ENCODE measurements around the gene SNAPC2. TPM values are rescaled to one million over a fixed set of nuclear protein-coding genes. Genes with fewer than 3 reads are reported as not detected.

The SNAPC2 gene
- total RNA-seq, 6 experiments from 2014 or later: 22.3 to 27.1 (median 25.2) TPM

GRCh38 chr19:7873304-7874075, 46.6 kb upstream of the SNAPC2 start:
- peaks cover 18% of the 10 kb centered on the region for H3K4me1 Mint-ChIP-seq (ENCODE audit: low read depth)
- H3K27ac Mint-ChIP-seq: no peak overlapping the region
- H3K27me3 Mint-ChIP-seq (ENCODE audit: insufficient read depth): peaks cover 22% of the 10 kb centered on the region
- no peaks in the 10 kb centered on the region for H3K9me3 Mint-ChIP-seq
- no peak for DNase-seq
- no peak overlapping the region for H3K4me3 Mint-ChIP-seq
- H3K36me3 Mint-ChIP-seq (ENCODE audit: low read depth): no peaks in the 10 kb centered on the region
- TF ChIP-seq, protein P1, sequence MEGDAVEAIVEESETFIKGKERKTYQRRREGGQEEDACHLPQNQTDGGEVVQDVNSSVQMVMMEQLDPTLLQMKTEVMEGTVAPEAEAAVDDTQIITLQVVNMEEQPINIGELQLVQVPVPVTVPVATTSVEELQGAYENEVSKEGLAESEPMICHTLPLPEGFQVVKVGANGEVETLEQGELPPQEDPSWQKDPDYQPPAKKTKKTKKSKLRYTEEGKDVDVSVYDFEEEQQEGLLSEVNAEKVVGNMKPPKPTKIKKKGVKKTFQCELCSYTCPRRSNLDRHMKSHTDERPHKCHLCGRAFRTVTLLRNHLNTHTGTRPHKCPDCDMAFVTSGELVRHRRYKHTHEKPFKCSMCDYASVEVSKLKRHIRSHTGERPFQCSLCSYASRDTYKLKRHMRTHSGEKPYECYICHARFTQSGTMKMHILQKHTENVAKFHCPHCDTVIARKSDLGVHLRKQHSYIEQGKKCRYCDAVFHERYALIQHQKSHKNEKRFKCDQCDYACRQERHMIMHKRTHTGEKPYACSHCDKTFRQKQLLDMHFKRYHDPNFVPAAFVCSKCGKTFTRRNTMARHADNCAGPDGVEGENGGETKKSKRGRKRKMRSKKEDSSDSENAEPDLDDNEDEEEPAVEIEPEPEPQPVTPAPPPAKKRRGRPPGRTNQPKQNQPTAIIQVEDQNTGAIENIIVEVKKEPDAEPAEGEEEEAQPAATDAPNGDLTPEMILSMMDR (IDR thresholded peaks at IDR 0.05): no peak

- Mint-ChIP-seq H3K27ac (no peak within 1 kb of the TSS), H3K27me3 (ENCODE audit: insufficient read depth) (peaks cover 22% of the 10 kb centered on the region), H3K36me3 (ENCODE audit: low read depth) (no peaks in the 10 kb centered on the region), H3K4me3 (no peak within 1 kb of the TSS), H3K4me1 (ENCODE audit: low read depth) (peaks cover 18% of the 10 kb centered on the region), H3K9me3 (no peaks in the 10 kb centered on the region)
- DNase-seq: no peak
- TF ChIP-seq, protein P1 (IDR thresholded peaks at IDR 0.05): no peak
These were observed 45.9 kb upstream of the SNAPC2 start, which contains the start of gene PRR36 for GRCh38 chr19:7874076-7874896. PRR36 (minus strand) TSS chr19:7874390; CDS start chr19:7873689, 701 bp downstream.

- H3K27ac Mint-ChIP-seq: no peak overlapping the region
- TF ChIP-seq, protein P1 (IDR thresholded peaks at IDR 0.05): no peak
- H3K27me3 Mint-ChIP-seq (ENCODE audit: insufficient read depth): peaks cover 22% of the 10 kb centered on the region
- no peaks in the 10 kb centered on the region for H3K36me3 Mint-ChIP-seq (ENCODE audit: low read depth)
- no peaks in the 10 kb centered on the region for H3K9me3 Mint-ChIP-seq
- H3K4me1 Mint-ChIP-seq (ENCODE audit: low read depth): peaks cover 18% of the 10 kb centered on the region
- H3K4me3 Mint-ChIP-seq: no peak overlapping the region
- DNase-seq: no peak
These were observed 45.3 kb upstream of the SNAPC2 start for GRCh38 chr19:7874897-7875273.

GRCh38 chr19:7877249-7877836, 42.8 kb upstream of the SNAPC2 start:
- DNase-seq: peak; percentile 17
- H3K9me3 Mint-ChIP-seq: no peaks in the 10 kb centered on the region

More at GRCh38 chr19:7877249-7877836, 42.8 kb upstream of the SNAPC2 start:
- no peak overlapping the region for H3K4me3 Mint-ChIP-seq
- H3K27me3 Mint-ChIP-seq (ENCODE audit: insufficient read depth): peaks cover 19% of the 10 kb centered on the region
- no peak overlapping the region for H3K27ac Mint-ChIP-seq
- peaks cover 7% of the 10 kb centered on the region for H3K4me1 Mint-ChIP-seq (ENCODE audit: low read depth)
- no peaks in the 10 kb centered on the region for H3K36me3 Mint-ChIP-seq (ENCODE audit: low read depth)
- TF ChIP-seq, protein P1 (IDR thresholded peaks at IDR 0.05): no peak
